ENCODE measurements around the gene TSFM. TPM values are rescaled to one million over a fixed set of nuclear protein-coding genes. Genes with fewer than 3 reads are reported as not detected.

Gene TSFM
- total RNA-seq, 1 donor from 2014 or later, result 18.1 TPM

GRCh38 chr12:57757771-57758170, 24.8 kb upstream of the TSFM start:
- Histone ChIP-seq H3K36me3 (no peaks in the 10 kb centered on the region), H3K4me1 (peaks cover 24% of the 10 kb centered on the region), H3K79me2 (ENCODE audit: low read depth) (no peaks in the 10 kb centered on the region), H4K20me1 (ENCODE audit: low read depth) (peaks cover 67% of the 10 kb centered on the region), H3K9me3 (ENCODE audit: low read depth) (no peaks in the 10 kb centered on the region), H3K4me2 (no peak overlapping the region), H3F3A (ENCODE audit: low read depth) (peaks cover 36% of the 10 kb centered on the region), H3K9ac (no peak overlapping the region), H2AFZ (replicated peaks) (no peak overlapping the region), H3K27me3 (peaks cover 40% of the 10 kb centered on the region), H3K4me3 (no peak overlapping the region), H3K27ac (no peak overlapping the region)
- no peak for DNase-seq (ENCODE audit: low spot score)
- Mint-ChIP-seq H3K9me3 (peaks cover 3% of the 10 kb centered on the region), H3K27ac (no peak overlapping the region), H3K4me1 (peaks cover 31% of the 10 kb centered on the region), H3K36me3 (peaks cover 11% of the 10 kb centered on the region), H3K27me3 (ENCODE audit: insufficient read depth, low read depth) (peaks cover 35% of the 10 kb centered on the region), H3K4me3 (peak overlapping the region; percentile 27)
- TF ChIP-seq CTCF (IDR thresholded peaks at IDR 0.05) (no peak), EZH2 (IDR thresholded peaks at IDR 0.05) (no peak), EZH2phosphoT487 (IDR thresholded peaks at IDR 0.05) (no peak)

DNA sequence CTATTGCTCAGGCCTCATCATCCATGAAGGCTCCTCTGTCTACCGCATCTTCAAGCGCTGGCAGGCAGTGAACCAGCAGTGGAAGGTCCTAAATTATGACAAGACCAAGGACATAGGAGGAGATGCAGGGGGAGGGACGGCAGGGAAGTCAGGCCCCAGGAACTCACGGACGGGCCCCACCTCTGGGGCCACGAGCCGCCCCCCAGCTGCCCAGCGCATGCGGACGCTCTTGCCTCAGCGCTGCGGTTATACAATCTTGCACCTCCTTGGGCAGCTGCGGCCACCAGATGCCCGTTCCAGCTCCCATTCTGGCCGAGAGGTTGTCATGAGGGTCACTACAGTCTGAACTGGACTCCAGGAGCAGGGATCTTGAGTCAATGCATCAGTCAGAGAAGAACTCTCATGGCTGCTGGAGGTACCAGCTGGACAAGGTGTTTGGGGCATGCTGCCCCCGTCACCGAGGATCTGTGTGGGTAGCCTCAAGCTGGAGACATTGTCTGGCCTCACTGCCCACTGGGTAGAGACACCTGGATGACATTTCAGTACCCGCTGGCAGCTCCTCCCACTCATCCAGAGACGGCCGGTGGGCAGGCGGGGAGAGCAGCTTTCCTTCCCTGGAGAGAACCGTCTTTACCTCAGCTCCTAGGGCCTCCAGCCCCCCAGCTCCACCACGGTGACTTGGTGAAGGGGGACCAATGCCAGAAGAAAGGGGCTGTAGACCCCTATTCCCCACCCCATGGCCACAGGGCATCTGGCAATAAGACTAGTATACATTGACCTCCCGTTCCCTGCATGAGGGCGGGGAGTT, 23.8 kb upstream of the TSFM start:
- H3K4me1 ChIP-seq, result peaks cover 16% of the 10 kb centered on the region
- H3K9me3 ChIP-seq (ENCODE audit: low read depth), result no peaks in the 10 kb centered on the region
- peaks cover 30% of the 10 kb centered on the region for H3F3A ChIP-seq (ENCODE audit: low read depth)
- peaks cover 67% of the 10 kb centered on the region for H4K20me1 ChIP-seq (ENCODE audit: low read depth)
- Mint-ChIP-seq H3K27ac (no peak overlapping the region), H3K27me3 (ENCODE audit: insufficient read depth, low read depth) (peaks cover 39% of the 10 kb centered on the region), H3K4me3 (peak overlapping the region; percentile 25), H3K4me1 (peaks cover 21% of the 10 kb centered on the region), H3K9me3 (peaks cover 3% of the 10 kb centered on the region), H3K36me3 (peaks cover 13% of the 10 kb centered on the region)
- no peak overlapping the region for H3K9ac ChIP-seq
- DNase-seq (ENCODE audit: low spot score), result no peak
- no peak overlapping the region for H3K27ac ChIP-seq
- no peak for TF ChIP-seq CTCF (IDR thresholded peaks at IDR 0.05)
- TF ChIP-seq EZH2phosphoT487 (IDR thresholded peaks at IDR 0.05), result no peak
- no peak for TF ChIP-seq EZH2 (IDR thresholded peaks at IDR 0.05)
- H3K79me2 ChIP-seq (ENCODE audit: low read depth), result no peaks in the 10 kb centered on the region
- H3K4me3 ChIP-seq, result no peak overlapping the region
- no peak overlapping the region for H3K4me2 ChIP-seq
- peaks cover 50% of the 10 kb centered on the region for H3K27me3 ChIP-seq
- H2AFZ ChIP-seq (replicated peaks), result no peak overlapping the region
- no peaks in the 10 kb centered on the region for H3K36me3 ChIP-seq

GRCh38 chr12:57759360-57759980, 23.1 kb upstream of the TSFM start:
- Mint-ChIP-seq H3K27me3 (ENCODE audit: insufficient read depth, low read depth) (peaks cover 41% of the 10 kb centered on the region), H3K4me3 (peak overlapping the region; percentile 20), H3K36me3 (peaks cover 14% of the 10 kb centered on the region), H3K27ac (no peak overlapping the region), H3K4me1 (peaks cover 17% of the 10 kb centered on the region), H3K9me3 (peaks cover 4% of the 10 kb centered on the region)
- no peak overlapping the region for H3K4me3 ChIP-seq
- H3K9ac ChIP-seq, result no peak overlapping the region
- H2AFZ ChIP-seq (replicated peaks), result no peak overlapping the region
- H3F3A ChIP-seq (ENCODE audit: low read depth), result peaks cover 22% of the 10 kb centered on the region
- H3K27ac ChIP-seq, result no peak overlapping the region
- H3K9me3 ChIP-seq (ENCODE audit: low read depth), result no peaks in the 10 kb centered on the region
- no peak overlapping the region for H3K4me2 ChIP-seq
- peaks cover 67% of the 10 kb centered on the region for H4K20me1 ChIP-seq (ENCODE audit: low read depth)
- TF ChIP-seq EZH2 (IDR thresholded peaks at IDR 0.05) (no peak), CTCF (IDR thresholded peaks at IDR 0.05) (peak; percentile 55)
- H3K27me3 ChIP-seq, result peaks cover 54% of the 10 kb centered on the region
- no peaks in the 10 kb centered on the region for H3K36me3 ChIP-seq
- DNase-seq (ENCODE audit: low spot score), result no peak
- no peaks in the 10 kb centered on the region for H3K79me2 ChIP-seq (ENCODE audit: low read depth)
- peaks cover 9% of the 10 kb centered on the region for H3K4me1 ChIP-seq
